IPS-20b (cell line): ENCODE results near the gene PPFIBP1.

ENCODE experiments used
- H3K27ac ChIP-seq: one replicate; pipeline ENCODE4 v1.5.1; 2013; ENCODE audit warnings: low read length
- H3K27me3 ChIP-seq: 2 replicates; pipeline ENCODE4 v1.6.1; 2013; ENCODE audit warnings: mild to moderate bottlenecking, low read length, inconsistent platforms; ENCODE audit not compliant: insufficient read depth
- H3K36me3 ChIP-seq: 2 replicates; pipeline ENCODE4 v1.6.1; 2013; ENCODE audit warnings: low read depth, mild to moderate bottlenecking, inconsistent platforms, low read length, moderate library complexity; ENCODE audit not compliant: insufficient read depth
- H3K4me1 ChIP-seq: 2 replicates; pipeline ENCODE4 v1.6.1; 2013; ENCODE audit warnings: mild to moderate bottlenecking, control low read depth, inconsistent platforms, low read length, moderate library complexity; ENCODE audit not compliant: insufficient read depth
- H3K4me3 ChIP-seq: 2 replicates; pipeline ENCODE4 v1.5.1; 2013; ENCODE audit warnings: mild to moderate bottlenecking, low read length, inconsistent platforms
- H3K9ac ChIP-seq: 2 replicates; pipeline ENCODE4 v1.6.1; 2013; ENCODE audit warnings: low read depth, mild to moderate bottlenecking, inconsistent platforms, low read length, moderate library complexity
- H3K9me3 ChIP-seq: 2 replicates; pipeline ENCODE4 v1.6.1; 2013; ENCODE audit warnings: mild to moderate bottlenecking, low read depth, low read length, inconsistent platforms; ENCODE audit not compliant: insufficient read depth

Gene PPFIBP1

DNA sequence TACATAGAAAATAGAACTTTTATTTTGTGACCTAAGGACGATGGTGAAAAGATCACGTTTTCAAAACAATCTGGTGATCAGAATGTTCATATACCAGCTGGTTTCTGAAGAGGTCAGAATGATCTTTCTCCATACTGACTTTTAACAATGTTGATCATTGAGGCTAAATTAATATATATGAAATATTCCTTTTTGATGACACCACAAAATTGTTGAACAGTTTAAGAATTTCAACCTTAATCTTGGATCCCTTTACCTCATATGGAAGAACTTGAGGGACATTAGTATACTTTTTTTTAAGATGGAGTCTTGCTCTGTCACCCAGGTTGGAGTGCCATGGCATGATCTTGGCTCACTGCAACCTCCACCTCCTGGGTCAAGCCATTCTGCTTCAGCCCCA, 169.4 kb downstream of the PPFIBP1 start:
- H3K9ac ChIP-seq: no peak overlapping the region
- H3K27ac ChIP-seq: no peak overlapping the region

DNA sequence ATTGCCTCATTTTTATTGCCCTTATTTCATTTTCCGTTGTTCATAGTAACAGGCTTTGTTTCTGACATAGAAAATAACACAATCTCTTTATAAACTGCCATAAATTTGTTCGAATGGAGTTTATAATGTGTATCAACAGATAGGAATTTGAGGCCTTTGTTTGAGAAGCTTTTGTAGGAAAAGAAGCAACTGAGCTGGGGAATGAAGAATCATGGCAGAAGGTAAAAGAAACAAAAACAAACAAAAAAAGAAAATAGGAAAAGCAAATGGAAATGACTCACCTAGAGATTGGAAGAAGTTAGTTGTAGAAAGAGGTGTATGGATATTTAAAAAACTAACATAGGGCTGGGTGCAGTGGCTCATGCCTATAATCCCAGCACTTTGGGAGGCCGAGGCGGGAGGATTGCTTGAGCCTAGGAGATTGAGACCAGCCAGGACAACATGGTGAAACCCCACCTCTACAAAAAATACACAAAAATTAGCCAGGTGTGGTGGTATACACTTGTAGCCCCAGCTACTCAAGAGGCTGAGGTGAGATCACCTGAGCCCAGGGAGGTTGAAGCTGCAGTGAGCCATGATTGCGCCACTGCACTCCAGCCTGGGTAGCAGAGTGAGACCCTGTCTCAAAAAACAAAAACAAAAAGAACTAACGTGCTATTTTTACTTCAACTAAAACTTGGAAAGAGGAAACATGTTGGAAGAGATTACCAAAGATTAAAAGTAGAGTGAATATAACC, 171.7 kb downstream of the PPFIBP1 start:
- Histone ChIP-seq H3K27me3 (no peaks in the 10 kb centered on the region), H3K4me3 (no peak overlapping the region), H3K36me3 (peaks cover 36% of the 10 kb centered on the region), H3K4me1 (no peaks in the 10 kb centered on the region), H3K27ac (no peak overlapping the region), H3K9ac (no peak overlapping the region), H3K9me3 (no peaks in the 10 kb centered on the region)

More for the DNA sequence above, 169.4 kb downstream of the PPFIBP1 start:
- Histone ChIP-seq H3K9me3 (no peaks in the 10 kb centered on the region), H3K36me3 (peaks cover 59% of the 10 kb centered on the region), H3K27me3 (no peaks in the 10 kb centered on the region), H3K4me3 (no peak overlapping the region), H3K4me1 (no peaks in the 10 kb centered on the region)

DNA sequence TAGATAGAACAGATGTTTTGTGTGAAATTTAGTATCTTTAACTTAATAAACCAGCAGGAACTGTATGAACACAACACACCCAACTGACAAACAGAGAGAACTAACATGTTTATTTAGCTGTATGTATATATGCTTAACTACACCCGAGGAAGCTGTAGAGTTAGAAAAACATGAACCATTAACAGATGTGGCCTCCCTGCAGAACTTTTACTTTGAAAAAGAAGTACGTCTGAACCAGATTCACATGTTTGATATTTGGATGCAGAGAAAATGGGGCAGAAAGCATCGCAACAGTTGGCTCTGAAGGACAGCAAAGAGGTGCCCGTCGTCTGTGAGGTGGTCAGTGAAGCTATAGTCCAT, 172.3 kb downstream of the PPFIBP1 start, which contains the start of gene REP15:
Gene REP15, plus strand, starts transcription at position 155 of the 360 bp plus-strand sequence. Its CDS starts 116 bp downstream, at position 271.
- no peaks in the 10 kb centered on the region for H3K9me3 ChIP-seq
- H3K36me3 ChIP-seq: peaks cover 32% of the 10 kb centered on the region
- H3K9ac ChIP-seq: no peak within 1 kb of the TSS
- H3K4me3 ChIP-seq: no peak within 1 kb of the TSS
- H3K27ac ChIP-seq: no peak within 1 kb of the TSS
- no peaks in the 10 kb centered on the region for H3K4me1 ChIP-seq
- H3K27me3 ChIP-seq: no peaks in the 10 kb centered on the region

GRCh38 chr12:27696864-27697564, 173.0 kb downstream of the PPFIBP1 start:
- Histone ChIP-seq H3K4me1 (no peaks in the 10 kb centered on the region), H3K4me3 (no peak overlapping the region), H3K27ac (no peak overlapping the region), H3K9ac (no peak overlapping the region), H3K36me3 (peaks cover 25% of the 10 kb centered on the region; the same call in 1 of the 2 replicates), H3K27me3 (no peaks in the 10 kb centered on the region), H3K9me3 (no peaks in the 10 kb centered on the region)

GRCh38 chr12:27703720-27704452, 179.9 kb downstream of the PPFIBP1 start:
- no peak overlapping the region for H3K27ac ChIP-seq
- H3K9ac ChIP-seq: no peak overlapping the region

DNA sequence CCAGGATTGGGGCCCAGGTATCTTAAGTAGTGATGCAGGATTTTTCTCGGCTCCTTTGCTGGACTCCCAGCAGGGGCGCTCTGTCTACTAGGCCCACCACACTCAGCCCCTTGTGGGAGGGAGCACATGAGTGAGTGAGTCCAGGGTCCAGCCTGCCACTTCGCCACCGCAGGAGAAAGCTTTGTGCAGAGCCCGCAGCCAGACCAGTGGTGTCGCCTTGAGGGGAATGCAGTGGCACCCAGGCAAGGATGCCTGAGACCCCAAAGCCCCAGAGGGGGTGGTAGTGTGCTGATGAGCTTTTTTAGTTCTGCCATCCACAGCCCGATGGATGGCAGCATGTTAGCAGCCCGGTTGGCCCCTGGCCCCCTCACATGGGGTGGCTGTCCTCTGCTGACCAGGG, 181.3 kb downstream of the PPFIBP1 start:
- Histone ChIP-seq H3K27ac (no peak overlapping the region), H3K4me3 (no peak overlapping the region), H3K9ac (no peak overlapping the region), H3K36me3 (no peaks in the 10 kb centered on the region), H3K9me3 (no peaks in the 10 kb centered on the region), H3K27me3 (no peaks in the 10 kb centered on the region), H3K4me1 (no peaks in the 10 kb centered on the region)

More at GRCh38 chr12:27703720-27704452, 179.9 kb downstream of the PPFIBP1 start:
- Histone ChIP-seq H3K9me3 (no peaks in the 10 kb centered on the region), H3K27me3 (no peaks in the 10 kb centered on the region), H3K4me3 (no peak overlapping the region), H3K36me3 (no peaks in the 10 kb centered on the region), H3K4me1 (no peaks in the 10 kb centered on the region)

DNA sequence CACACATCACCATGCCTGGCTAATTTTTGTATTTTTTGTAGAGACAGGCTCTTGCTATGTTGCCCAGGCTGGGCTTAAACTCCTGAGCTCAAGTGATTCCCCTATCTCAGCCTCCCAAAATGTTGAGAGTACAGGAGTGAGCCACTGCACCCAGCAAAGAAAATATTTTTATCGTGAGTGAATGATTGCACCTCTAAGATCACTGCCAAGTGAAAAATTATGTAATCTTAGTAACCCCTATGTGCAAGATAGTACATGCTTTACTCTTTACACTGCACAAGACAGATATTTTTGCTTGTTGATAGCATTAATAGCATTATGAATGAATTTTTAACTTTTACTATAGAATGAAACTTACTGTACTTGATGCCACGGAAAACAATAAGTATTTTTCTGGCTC, 183.2 kb downstream of the PPFIBP1 start:
- H3K9me3 ChIP-seq: no peaks in the 10 kb centered on the region
- no peak overlapping the region for H3K4me3 ChIP-seq
- H3K4me1 ChIP-seq: no peaks in the 10 kb centered on the region
- no peaks in the 10 kb centered on the region for H3K36me3 ChIP-seq
- no peaks in the 10 kb centered on the region for H3K27me3 ChIP-seq
- H3K9ac ChIP-seq: no peak overlapping the region
- H3K27ac ChIP-seq: no peak overlapping the region

DNA sequence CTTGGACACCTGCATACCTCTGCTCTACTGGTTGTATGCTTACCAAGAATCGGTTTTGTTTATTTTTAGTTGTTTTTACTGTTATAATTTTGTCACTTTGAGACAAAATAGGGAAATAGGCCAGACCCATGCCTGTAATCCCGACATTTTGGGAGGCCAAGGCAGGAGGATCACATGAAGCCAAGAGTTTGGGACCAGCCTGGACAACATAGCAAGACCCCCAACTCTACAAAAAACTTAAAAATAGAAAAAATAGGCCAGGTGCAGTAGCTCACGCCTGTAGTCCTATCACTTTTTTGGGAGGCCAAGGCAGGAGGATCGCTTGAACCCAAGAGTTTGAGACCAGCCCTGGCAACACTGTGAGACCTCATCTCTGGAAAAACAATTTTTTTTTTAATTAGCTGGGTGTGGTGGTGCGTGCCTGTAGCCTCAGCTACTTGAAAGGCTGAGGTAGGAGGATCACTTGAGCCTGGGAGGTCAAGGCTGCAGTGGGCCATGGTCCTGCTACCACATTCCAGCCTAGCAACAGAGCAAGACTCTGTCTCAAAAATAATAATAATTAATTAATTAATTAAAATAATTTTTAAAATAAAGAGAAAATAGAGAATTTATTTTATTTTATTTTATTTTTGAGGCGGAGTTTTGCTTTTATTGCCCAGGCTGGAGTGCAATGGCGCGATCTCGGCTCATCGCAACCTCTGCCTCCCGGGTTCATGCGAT, 185.4 kb downstream of the PPFIBP1 start:
- Histone ChIP-seq H3K9me3 (no peaks in the 10 kb centered on the region), H3K27ac (no peak overlapping the region), H3K4me1 (no peaks in the 10 kb centered on the region), H3K36me3 (peaks cover 1% of the 10 kb centered on the region; the same call in 1 of the 2 replicates), H3K27me3 (no peaks in the 10 kb centered on the region), H3K9ac (peak overlapping the region; percentile 91; the same call in 1 of the 2 replicates), H3K4me3 (peak overlapping the region; percentile 89; the same call in 1 of the 2 replicates)

DNA sequence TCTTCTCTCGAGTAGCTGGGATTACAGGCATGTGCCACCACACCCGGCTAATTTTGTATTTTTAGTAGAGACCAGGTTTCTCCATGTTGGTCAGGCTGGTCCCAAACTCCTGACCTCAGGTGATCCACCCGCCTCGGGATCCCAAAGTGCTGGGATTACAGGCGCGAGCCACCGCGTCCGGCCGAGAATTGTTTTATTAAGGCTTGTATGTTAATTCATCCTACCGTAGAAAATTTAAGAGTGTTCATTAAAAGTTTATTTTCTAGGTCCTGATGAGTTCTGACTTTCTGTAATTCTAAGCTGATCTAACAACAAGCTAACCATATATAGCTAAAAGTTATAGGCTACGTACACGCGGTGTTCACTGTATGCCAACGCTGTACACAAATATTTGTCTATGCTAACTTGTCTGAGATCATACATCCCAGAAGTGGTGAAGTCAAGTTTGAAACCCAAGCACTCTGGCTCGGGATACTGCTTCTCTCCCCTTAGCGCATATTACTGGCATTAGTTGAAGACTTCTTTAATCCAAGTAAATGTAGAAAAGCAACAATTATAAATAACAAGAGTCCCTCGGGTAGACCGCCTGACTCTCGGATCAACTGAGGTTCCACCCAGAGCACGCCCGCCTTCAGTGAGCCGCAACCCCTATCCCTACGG, 186.1 kb downstream of the PPFIBP1 start:
- H3K9ac ChIP-seq: peak overlapping the region; percentile 91
- H3K4me3 ChIP-seq: peak overlapping the region; percentile 89
- no peaks in the 10 kb centered on the region for H3K27me3 ChIP-seq
- no peaks in the 10 kb centered on the region for H3K4me1 ChIP-seq
- no peaks in the 10 kb centered on the region for H3K9me3 ChIP-seq
- H3K27ac ChIP-seq: peak overlapping the region; percentile 60
- H3K36me3 ChIP-seq: peaks cover 6% of the 10 kb centered on the region; the same call in 1 of the 2 replicates

GRCh38 chr12:27710592-27711316, 186.7 kb downstream of the PPFIBP1 start, which contains the start of gene MRPS35:
MRPS35 (plus strand) TSS chr12:27710832; CDS start chr12:27710844, 12 bp downstream.
- Histone ChIP-seq H3K4me3 (peak within 1 kb of the TSS; percentile 89), H3K27ac (peak within 1 kb of the TSS; percentile 79), H3K4me1 (no peaks in the 10 kb centered on the region), H3K9me3 (no peaks in the 10 kb centered on the region), H3K27me3 (no peaks in the 10 kb centered on the region), H3K36me3 (peaks cover 11% of the 10 kb centered on the region), H3K9ac (peak within 1 kb of the TSS; percentile 91)
